VCaP (cell line): Measurements from ENCODE around the gene BCL7B.

ENCODE experiments used
- H3K27ac ChIP-seq: fragments of 450-650 bp; 2 replicates; pipeline ENCODE4 v1.5.1; 2017
- TF ChIP-seq, protein P1 (sequence below): fragments of 450-650 bp; conservative IDR thresholded peaks from 2 replicates; pipeline ENCODE4 v1.5.1; 2017; ENCODE audit warnings: mild to moderate bottlenecking, moderate library complexity

Gene BCL7B

DNA sequence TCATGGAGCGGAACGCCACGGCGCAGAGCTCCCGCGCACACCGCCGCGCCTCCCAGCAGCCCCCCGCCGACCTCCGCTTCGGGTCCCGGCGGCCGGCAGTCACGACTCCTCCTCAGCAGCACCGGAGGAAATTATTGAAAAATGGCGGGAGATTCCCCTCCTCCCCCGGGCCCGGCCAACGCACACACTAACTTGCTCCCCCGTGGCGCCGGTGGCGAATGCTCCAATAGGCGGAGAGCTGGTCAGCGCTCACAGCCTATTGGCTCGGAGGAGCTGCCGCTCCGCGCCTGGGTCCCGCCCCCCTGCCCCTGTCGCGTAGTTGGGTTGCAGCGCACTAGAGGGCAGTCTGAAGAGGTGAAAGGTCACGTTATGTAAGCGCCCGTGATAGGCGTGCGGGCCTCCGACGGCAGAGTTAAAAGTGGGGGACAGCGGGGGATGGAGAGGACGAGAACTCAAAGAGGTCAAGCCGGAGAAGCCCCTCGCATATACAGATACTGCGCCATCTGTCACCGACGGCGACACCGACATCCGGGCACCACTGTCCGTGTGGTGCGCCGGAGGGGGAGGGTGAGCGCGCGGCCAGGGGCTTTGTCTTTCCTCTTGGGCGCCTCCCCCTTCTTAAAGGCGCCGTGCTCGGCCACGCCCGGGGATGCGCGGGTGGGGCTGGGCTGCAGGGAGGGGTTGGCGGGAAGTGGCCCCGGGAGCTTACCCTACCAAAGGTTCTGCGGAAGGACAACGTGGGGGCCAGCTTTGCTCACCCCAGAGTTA lies 35.2 kb downstream of the BCL7B start, which contains the start of gene BAZ1B:
Gene BAZ1B, minus strand, starts transcription at position 189 of the 768 bp plus-strand sequence. CDS start 360 bp downstream, outside the sequence.
- TF ChIP-seq, protein P1, sequence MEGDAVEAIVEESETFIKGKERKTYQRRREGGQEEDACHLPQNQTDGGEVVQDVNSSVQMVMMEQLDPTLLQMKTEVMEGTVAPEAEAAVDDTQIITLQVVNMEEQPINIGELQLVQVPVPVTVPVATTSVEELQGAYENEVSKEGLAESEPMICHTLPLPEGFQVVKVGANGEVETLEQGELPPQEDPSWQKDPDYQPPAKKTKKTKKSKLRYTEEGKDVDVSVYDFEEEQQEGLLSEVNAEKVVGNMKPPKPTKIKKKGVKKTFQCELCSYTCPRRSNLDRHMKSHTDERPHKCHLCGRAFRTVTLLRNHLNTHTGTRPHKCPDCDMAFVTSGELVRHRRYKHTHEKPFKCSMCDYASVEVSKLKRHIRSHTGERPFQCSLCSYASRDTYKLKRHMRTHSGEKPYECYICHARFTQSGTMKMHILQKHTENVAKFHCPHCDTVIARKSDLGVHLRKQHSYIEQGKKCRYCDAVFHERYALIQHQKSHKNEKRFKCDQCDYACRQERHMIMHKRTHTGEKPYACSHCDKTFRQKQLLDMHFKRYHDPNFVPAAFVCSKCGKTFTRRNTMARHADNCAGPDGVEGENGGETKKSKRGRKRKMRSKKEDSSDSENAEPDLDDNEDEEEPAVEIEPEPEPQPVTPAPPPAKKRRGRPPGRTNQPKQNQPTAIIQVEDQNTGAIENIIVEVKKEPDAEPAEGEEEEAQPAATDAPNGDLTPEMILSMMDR = no peak

DNA sequence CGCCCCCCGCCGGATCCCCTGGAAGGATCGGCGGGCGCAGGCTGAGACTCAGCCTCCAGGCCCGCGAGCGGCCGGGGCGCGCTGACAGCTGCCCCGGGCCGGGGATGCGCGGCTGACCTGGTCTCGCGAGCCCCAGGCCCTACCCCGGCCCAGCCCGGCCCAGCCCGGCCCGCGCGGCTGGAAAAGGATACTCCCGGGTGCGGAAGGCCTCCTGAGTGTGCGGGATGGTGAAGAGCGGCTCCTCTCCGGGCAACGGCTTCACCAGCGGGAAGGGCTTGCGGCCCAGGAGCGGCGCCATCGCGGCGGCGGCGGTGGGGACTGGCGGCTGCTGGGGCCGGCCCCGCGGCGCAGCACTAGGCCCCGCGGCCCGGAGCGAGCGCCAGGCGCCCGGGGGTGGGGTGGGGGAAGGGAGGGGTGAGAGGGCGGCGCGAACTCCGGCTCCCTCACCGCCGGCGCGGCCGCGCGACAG lies 35.8 kb downstream of the BCL7B start:
- TF ChIP-seq, protein P1 = no peak
- H3K27ac ChIP-seq = peak overlapping the region; percentile 97

More for the DNA sequence above, 35.2 kb downstream of the BCL7B start, which contains the start of gene BAZ1B:
- peak within 1 kb of the TSS; percentile 97 for H3K27ac ChIP-seq

DNA sequence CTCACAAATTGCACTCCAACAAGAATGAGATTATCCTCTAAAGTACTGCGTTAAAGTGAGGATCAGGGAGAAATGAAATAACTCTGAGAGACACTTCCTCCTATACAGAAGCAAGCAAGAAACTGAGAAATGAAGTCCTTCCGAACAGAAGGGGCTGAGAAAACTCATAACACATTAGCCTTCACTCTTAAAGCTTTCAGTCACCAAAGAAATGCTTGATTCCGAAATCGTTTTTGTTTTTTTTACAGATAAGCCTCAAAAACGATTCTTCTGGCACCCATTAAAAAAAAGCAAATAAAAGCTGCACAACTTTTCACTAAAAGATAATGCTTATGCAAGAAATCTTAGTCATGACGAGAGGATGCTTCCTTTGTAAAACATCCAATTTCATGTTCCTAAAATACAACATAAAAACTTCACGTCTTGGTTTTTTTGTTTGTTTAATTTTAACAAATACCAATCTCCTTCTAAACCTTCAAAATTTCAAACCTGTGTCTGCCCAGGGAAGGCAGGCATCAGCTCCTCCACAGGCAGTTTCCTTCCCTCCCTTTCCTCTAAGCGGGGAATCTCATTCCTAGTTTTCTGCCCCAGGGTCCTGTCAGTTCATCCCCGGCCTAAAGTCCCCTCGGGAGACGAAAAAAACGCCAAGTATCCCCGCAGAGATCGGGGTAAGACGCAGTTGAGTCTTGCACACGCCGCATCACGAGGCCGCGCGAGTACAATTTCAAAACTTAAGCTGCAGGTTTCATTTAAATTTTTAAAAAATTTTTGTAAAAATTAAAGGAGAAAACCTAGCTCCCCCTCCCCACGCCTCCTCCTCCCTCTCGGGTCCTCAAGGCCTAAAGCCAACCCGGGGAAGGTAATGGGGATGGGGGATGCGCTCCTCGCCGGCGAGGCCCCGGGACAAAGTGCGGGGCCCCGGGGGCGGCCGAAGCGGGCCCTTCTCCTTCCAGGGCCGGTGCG lies 36.5 kb downstream of the BCL7B start:
- peak overlapping the region; percentile 97 for H3K27ac ChIP-seq
- TF ChIP-seq, protein P1 = no peak

GRCh38 chr7:73519867-73520672 lies 37.4 kb downstream of the BCL7B start:
- peak overlapping the region; percentile 97 for H3K27ac ChIP-seq

DNA sequence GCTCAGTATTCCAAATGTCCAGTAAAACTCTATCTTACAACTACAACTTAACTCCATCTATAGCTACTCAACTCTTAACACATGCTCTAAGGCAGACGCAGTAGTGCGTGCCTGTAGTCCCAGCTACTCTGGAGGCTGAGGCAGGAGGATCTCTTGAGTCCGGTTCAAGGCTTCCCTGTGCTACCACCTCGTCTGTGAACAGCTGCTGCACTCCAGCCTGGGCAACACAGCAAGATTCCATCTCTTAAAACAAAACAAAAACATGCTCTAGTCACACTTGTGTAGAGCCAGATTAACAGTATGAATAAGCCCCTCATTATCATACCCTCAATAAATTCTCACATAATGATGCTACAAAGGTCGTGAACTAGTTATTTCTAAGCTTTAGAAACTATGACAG lies 39.0 kb downstream of the BCL7B start:
- peak overlapping the region; percentile 97 for H3K27ac ChIP-seq
- TF ChIP-seq, protein P1 = no peak

More at GRCh38 chr7:73519867-73520672, 37.4 kb downstream of the BCL7B start:
- TF ChIP-seq, protein P1 = no peak

- TF ChIP-seq, protein P1 = no peak
- H3K27ac ChIP-seq = peak overlapping the region; percentile 97
Observed at GRCh38 chr7:73517241-73517995, 40.1 kb downstream of the BCL7B start.
